Esophagus muscularis mucosa (tissue), 4 donors: ENCODE measurements around the gene DPYSL3. TPM values are rescaled to one million over a fixed set of nuclear protein-coding genes. Genes with fewer than 3 reads are reported as not detected.

Experiments used
- DNase-seq: peaks from one replicate; pipeline ENCODE4 v3.0.0-alpha.2; 2017; ENCODE audit errors: extremely low spot score
- H3K27ac ChIP-seq, 4 donors: fragments of 200-600 bp; sonication (generic); replicated peaks in 1 of 4; 1 replicate in 3 of 4; 2 replicates in 1 of 4; pipeline ENCODE4 v1.5.1; 2016 to 2019; ENCODE audit warnings: mild to moderate bottlenecking in 1 of 4
- H3K27me3 ChIP-seq, 4 donors: fragments of 200-600 bp; sonication (generic); one replicate each; pipeline versions ENCODE4 v1.5.1 to v1.6.0; 2016 to 2019
- H3K36me3 ChIP-seq, 4 donors: fragments of 200-600 bp; sonication (generic); one replicate each; pipeline ENCODE4 v1.5.1; 2016 to 2019
- H3K4me1 ChIP-seq, 4 donors: fragments of 200-600 bp; sonication (generic); one replicate each; pipeline ENCODE4 v1.5.1; 2016 to 2019
- H3K4me3 ChIP-seq, 4 donors: fragments of 200-600 bp; sonication (generic); 1 replicate in 2 of 4; 2 replicates in 2 of 4; pipeline ENCODE4 v1.5.1; 2016 to 2019; ENCODE audit warnings: mild to moderate bottlenecking in 4 of 4, moderate library complexity in 1 of 4
- H3K9me3 ChIP-seq, 4 donors: fragments of 200-600 bp; sonication (generic); 1 replicate in 3 of 4; 2 replicates in 1 of 4; pipeline ENCODE4 v1.5.1; 2016 to 2019
- EP300 ChIP-seq: sonication (generic); formaldehyde crosslinking; IDR thresholded peaks from one replicate; pipeline ENCODE4 v1.6.1; 2017; ENCODE audit warnings: antibody characterized with exemption
- POLR2A ChIP-seq: fragments of 450-650 bp; IDR thresholded peaks from one replicate; pipeline ENCODE4 v1.6.1; 2017; ENCODE audit warnings: antibody characterized with exemption, moderate library complexity, mild to moderate bottlenecking, low read depth
- POLR2AphosphoS5 ChIP-seq, 2 donors: sonication (generic); formaldehyde crosslinking; IDR thresholded peaks; one replicate each; pipeline ENCODE4 v1.6.1; 2017; ENCODE audit warnings: antibody characterized with exemption in 2 of 2
- WGBS: methylation state at CpG from one replicate; pipeline ENCODE4 v1.1.5; 2018; 5-methylcytosine and 5-hydroxymethylcytosine counted together
- intact Hi-C: fragments of 100-400 bp; cut with DNase I; formaldehyde crosslinking; loops from one replicate; pipeline ENCODE4 v1.15.1; 2023
- total RNA-seq, 4 donors: library from RNA; depleted of rRNA; stranded (reverse); fragments of >200 nt; gene quantifications; one replicate each; pipeline versions ENCODE4 v1.1.0 to v1.2.1, GENCODE V29; 2016
- TF ChIP-seq, protein P1 (sequence below), 3 experiments: fragments of 200-600 bp in 2 of 3; fragments of 450-650 bp in 1 of 3; sonication (generic) in 2 of 3; IDR thresholded peaks; one replicate each; pipeline ENCODE4 v1.5.1; 2017 to 2019; ENCODE audit warnings: antibody characterized with exemption in 3 of 3, mild to moderate bottlenecking in 2 of 3, moderate library complexity in 1 of 3

DPYSL3 gene
- total RNA-seq, 4 donors from 2014 or later = 295 to 449 (median 378) TPM

DNA sequence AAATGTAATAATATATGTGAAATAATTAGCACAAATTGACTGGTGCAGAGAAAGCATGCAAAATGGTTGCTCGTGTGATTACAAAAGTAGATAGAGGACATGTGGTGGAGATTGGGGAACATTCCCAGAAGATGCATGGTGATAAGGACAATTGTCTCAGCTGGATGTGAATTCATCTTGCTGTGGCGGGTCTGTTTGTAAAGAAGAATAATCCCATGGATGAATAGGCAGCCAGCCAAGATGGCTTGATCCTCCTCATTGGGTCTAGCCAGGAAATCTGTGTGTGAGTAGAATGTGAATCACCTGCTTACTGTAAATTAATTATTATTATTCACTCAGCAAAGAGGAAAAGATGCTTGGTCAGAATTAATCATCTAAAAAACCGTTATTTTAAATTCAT lies 12.6 kb upstream of the DPYSL3 start:
- no peak for TF ChIP-seq POLR2A
- TF ChIP-seq POLR2AphosphoS5 (IDR thresholded peaks at IDR 0.05) = no peak
- TF ChIP-seq, protein P1, sequence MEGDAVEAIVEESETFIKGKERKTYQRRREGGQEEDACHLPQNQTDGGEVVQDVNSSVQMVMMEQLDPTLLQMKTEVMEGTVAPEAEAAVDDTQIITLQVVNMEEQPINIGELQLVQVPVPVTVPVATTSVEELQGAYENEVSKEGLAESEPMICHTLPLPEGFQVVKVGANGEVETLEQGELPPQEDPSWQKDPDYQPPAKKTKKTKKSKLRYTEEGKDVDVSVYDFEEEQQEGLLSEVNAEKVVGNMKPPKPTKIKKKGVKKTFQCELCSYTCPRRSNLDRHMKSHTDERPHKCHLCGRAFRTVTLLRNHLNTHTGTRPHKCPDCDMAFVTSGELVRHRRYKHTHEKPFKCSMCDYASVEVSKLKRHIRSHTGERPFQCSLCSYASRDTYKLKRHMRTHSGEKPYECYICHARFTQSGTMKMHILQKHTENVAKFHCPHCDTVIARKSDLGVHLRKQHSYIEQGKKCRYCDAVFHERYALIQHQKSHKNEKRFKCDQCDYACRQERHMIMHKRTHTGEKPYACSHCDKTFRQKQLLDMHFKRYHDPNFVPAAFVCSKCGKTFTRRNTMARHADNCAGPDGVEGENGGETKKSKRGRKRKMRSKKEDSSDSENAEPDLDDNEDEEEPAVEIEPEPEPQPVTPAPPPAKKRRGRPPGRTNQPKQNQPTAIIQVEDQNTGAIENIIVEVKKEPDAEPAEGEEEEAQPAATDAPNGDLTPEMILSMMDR (IDR thresholded peaks at IDR 0.05) = no peak
- no peak for TF ChIP-seq EP300
- no peak for DNase-seq
- Histone ChIP-seq H3K36me3 (no peaks in the 10 kb centered on the region), H3K4me1 (no peaks in the 10 kb centered on the region), H3K9me3 (no peaks in the 10 kb centered on the region), H3K27me3 (no peaks in the 10 kb centered on the region), H3K4me3 (no peak overlapping the region), H3K27ac (no peak overlapping the region)
- intact Hi-C loops = no loop called here
- 61% methylated on average over 3 of the region's 3 CpGs for WGBS

DNA sequence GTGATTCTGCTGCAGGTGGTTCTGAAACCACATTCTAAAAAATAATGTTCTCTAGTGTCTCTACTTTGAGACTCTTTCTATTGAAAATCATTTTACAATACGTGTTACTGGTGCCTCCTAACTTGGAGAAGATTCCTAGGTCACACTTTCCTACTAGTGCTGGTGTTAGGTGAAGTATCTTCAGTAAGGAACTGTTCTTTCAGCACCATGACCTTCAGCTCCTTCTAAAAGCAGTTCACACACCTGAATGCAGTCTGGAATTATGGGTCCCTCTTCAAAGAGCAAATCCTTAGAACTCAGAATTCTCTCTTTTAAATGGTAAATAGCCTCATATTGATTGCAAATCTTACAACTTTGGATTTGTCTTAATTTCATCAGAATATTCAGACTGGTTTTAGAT lies 10.6 kb upstream of the DPYSL3 start:
- no peak overlapping the region for H3K4me3 ChIP-seq
- no peak for DNase-seq
- H3K4me1 ChIP-seq = no peaks in the 10 kb centered on the region
- H3K27ac ChIP-seq = no peak overlapping the region
- no peaks in the 10 kb centered on the region for H3K27me3 ChIP-seq
- TF ChIP-seq EP300 = no peak
- TF ChIP-seq, protein P1 (IDR thresholded peaks at IDR 0.05) = no peak
- no peak for TF ChIP-seq POLR2A
- no peak for TF ChIP-seq POLR2AphosphoS5 (IDR thresholded peaks at IDR 0.05)
- 57% methylated on average over 1 of the region's 1 CpG for WGBS
- no peaks in the 10 kb centered on the region for H3K9me3 ChIP-seq
- no peaks in the 10 kb centered on the region for H3K36me3 ChIP-seq
- intact Hi-C loops = no loop called here

DNA sequence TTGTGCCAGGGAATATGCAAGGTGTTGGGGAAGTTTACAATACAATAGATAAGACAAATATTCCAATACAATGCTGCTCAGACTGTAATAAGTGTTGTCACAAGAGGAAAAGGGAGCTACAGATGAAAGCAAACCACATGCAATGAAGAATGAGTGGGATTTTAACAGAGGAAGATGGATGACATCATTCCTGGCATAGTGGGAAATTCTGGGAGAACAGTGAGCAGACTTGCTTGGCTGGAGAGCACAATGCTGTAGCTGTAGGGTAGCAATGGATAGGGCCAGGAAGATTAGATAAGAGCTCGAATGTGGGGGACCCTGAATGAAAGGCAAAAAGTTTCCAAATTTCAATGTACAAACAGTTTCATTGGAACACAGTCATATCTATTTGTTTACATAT lies 9.5 kb upstream of the DPYSL3 start:
- no peak overlapping the region for H3K27ac ChIP-seq
- no peaks in the 10 kb centered on the region for H3K9me3 ChIP-seq
- no peak overlapping the region for H3K4me3 ChIP-seq
- TF ChIP-seq, protein P1 (IDR thresholded peaks at IDR 0.05) = no peak
- TF ChIP-seq POLR2AphosphoS5 (IDR thresholded peaks at IDR 0.05) (no peak), POLR2A (no peak), EP300 (no peak)
- intact Hi-C loops = no loop called here
- no peak for DNase-seq
- no peaks in the 10 kb centered on the region for H3K36me3 ChIP-seq
- no peaks in the 10 kb centered on the region for H3K27me3 ChIP-seq
- no peaks in the 10 kb centered on the region for H3K4me1 ChIP-seq
- WGBS = 68% methylated on average over 1 of the region's 1 CpG

DNA sequence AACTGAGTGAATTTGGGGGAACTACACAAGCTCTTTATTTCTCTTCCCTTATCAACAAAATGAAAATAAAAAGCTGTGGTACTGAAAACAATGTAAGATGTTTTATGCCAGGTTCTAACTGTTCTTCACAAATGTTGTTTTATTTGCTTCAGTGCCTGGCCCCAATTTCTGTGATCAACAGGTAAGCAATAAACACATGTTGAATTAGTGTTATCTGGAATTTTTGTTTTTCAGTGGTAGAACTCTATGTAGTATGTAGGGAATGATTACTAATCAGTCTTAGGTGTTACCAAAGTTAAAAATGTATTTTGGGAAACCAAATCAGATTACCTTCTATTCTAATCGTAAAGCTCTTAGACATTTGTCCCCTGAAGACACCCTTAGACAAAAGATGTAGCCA lies 7.5 kb upstream of the DPYSL3 start:
- Histone ChIP-seq H3K27me3 (no peaks in the 10 kb centered on the region), H3K4me1 (no peaks in the 10 kb centered on the region), H3K9me3 (no peaks in the 10 kb centered on the region), H3K27ac (no peak overlapping the region), H3K4me3 (no peak overlapping the region), H3K36me3 (no peaks in the 10 kb centered on the region)
- TF ChIP-seq EP300 (no peak), POLR2AphosphoS5 (IDR thresholded peaks at IDR 0.05) (no peak)
- TF ChIP-seq, protein P1 (IDR thresholded peaks at IDR 0.05) = no peak
- intact Hi-C loops = no loop called here
- 100% methylated on average over 1 of the region's 1 CpG for WGBS
- DNase-seq = no peak

DNA sequence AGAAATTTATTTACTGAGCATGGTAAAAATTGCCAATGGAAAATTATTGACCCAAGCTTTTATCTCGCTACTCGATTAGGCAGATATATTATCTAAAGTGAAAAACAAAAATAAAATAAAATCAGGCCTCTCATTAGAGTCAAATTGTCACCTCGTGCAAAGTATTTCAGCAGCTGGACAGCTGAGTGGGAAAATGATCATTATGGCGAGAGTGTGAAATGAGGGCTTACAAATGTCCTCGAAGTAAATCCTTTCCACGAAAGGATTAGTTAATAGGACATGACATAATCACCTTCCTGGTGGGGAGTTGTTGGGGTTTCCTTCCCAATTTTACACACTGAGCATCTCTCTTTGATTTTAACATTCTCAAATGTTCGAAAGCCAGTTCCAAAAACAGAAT lies 5.4 kb upstream of the DPYSL3 start:
- no peaks in the 10 kb centered on the region for H3K9me3 ChIP-seq
- TF ChIP-seq POLR2A (no peak), EP300 (no peak), POLR2AphosphoS5 (IDR thresholded peaks at IDR 0.05) (no peak)
- TF ChIP-seq, protein P1 (IDR thresholded peaks at IDR 0.05) = no peak
- intact Hi-C loops = no loop called here
- H3K27ac ChIP-seq = no peak overlapping the region
- WGBS = 76% methylated on average over 7 of the region's 7 CpGs
- no peaks in the 10 kb centered on the region for H3K36me3 ChIP-seq
- H3K27me3 ChIP-seq = no peaks in the 10 kb centered on the region
- no peak overlapping the region for H3K4me3 ChIP-seq
- H3K4me1 ChIP-seq = peaks cover 0 to 5% (median 3%) of the 10 kb centered on the region in 4 donors
- DNase-seq = no peak
